ENCODE data around the gene TSBP1.

GRCh38 chr6:32254761-32255198 is 116.9 kb downstream of the TSBP1 start:
- TF ChIP-seq GATA2 (IDR thresholded peaks at IDR 0.05; ENCODE audit: low read depth, low read length) = no peak
- TF ChIP-seq GATA3 (IDR thresholded peaks at IDR 0.05; ENCODE audit: low read depth, low read length) = no peak
